ENCODE data around the gene MPHOSPH9. TPM values are rescaled to one million over a fixed set of nuclear protein-coding genes. Genes with fewer than 3 reads are reported as not detected.
"Not testable (repeated sequence)": the region's sequence is repeated elsewhere in the genome, so short reads cannot be mapped to it uniquely, and the experiment has no call there.

Gene MPHOSPH9
- total RNA-seq, 1 donor from 2014 or later = 22.2 TPM

GRCh38 chr12:123233505-123234308 is 766 bp upstream of the MPHOSPH9 start:
- peak; percentile 25 for ATAC-seq

GRCh38 chr12:123232472-123232806 is 502 bp downstream of the MPHOSPH9 start:
- ATAC-seq = peak; percentile 5
- no peak for DNase-seq (ENCODE audit: low spot score)

More at GRCh38 chr12:123233505-123234308, 766 bp upstream of the MPHOSPH9 start:
- no peak for DNase-seq (ENCODE audit: low spot score)

GRCh38 chr12:123231931-123232330 is 1.0 kb downstream of the MPHOSPH9 start:
- ATAC-seq (peak; percentile 34), DNase-seq (ENCODE audit: low spot score) (peak; percentile 74)

GRCh38 chr12:123229051-123229450 is 3.9 kb downstream of the MPHOSPH9 start:
- ATAC-seq (no peak), DNase-seq (ENCODE audit: low spot score) (no peak)

- DNase-seq (ENCODE audit: low spot score) (no peak), ATAC-seq (no peak)
Measured at GRCh38 chr12:123227581-123228258, 5.2 kb downstream of the MPHOSPH9 start.

GRCh38 chr12:123225443-123225842 is 7.5 kb downstream of the MPHOSPH9 start:
- DNase-seq (ENCODE audit: low spot score) (no peak), ATAC-seq (no peak)

- no peak for ATAC-seq
- DNase-seq (ENCODE audit: low spot score) = no peak
Measured at GRCh38 chr12:123223241-123223668, 9.7 kb downstream of the MPHOSPH9 start.

- not testable (repeated sequence) for DNase-seq (ENCODE audit: low spot score); ATAC-seq
Measured at GRCh38 chr12:123207815-123208214, 25.1 kb downstream of the MPHOSPH9 start.

GRCh38 chr12:123206794-123207193 is 26.1 kb downstream of the MPHOSPH9 start:
- not testable (repeated sequence) for ATAC-seq; DNase-seq (ENCODE audit: low spot score)

- ATAC-seq (no peak), DNase-seq (ENCODE audit: low spot score) (no peak)
Measured at GRCh38 chr12:123200414-123200813, 32.5 kb downstream of the MPHOSPH9 start.

- no peak for ATAC-seq
Measured at GRCh38 chr12:123199936-123200335, 33.0 kb downstream of the MPHOSPH9 start.

GRCh38 chr12:123187637-123188036 is 45.3 kb downstream of the MPHOSPH9 start:
- DNase-seq (ENCODE audit: low spot score) (peak; percentile 50), ATAC-seq (peak; percentile 56)

More at GRCh38 chr12:123199936-123200335, 33.0 kb downstream of the MPHOSPH9 start:
- DNase-seq (ENCODE audit: low spot score) = no peak

- ATAC-seq (no peak), DNase-seq (ENCODE audit: low spot score) (no peak)
Measured at GRCh38 chr12:123180171-123180570, 52.8 kb downstream of the MPHOSPH9 start.

- ATAC-seq = no peak
- no peak for DNase-seq (ENCODE audit: low spot score)
Measured at GRCh38 chr12:123171967-123172366, 61.0 kb downstream of the MPHOSPH9 start.

- peak; percentile 55 for ATAC-seq
- peak; percentile 43 for DNase-seq (ENCODE audit: low spot score)
Measured at GRCh38 chr12:123167329-123167728, 65.6 kb downstream of the MPHOSPH9 start.

- no peak for DNase-seq (ENCODE audit: low spot score)
- peak; percentile 55 for ATAC-seq
Measured at GRCh38 chr12:123165537-123165936, 67.4 kb downstream of the MPHOSPH9 start.

- DNase-seq (ENCODE audit: low spot score) = no peak
Measured at GRCh38 chr12:123164710-123165261, 68.2 kb downstream of the MPHOSPH9 start.

GRCh38 chr12:123164222-123164621 is 68.7 kb downstream of the MPHOSPH9 start:
- ATAC-seq = no peak
- DNase-seq (ENCODE audit: low spot score) = no peak

More at GRCh38 chr12:123164710-123165261, 68.2 kb downstream of the MPHOSPH9 start:
- ATAC-seq = peak; percentile 62

GRCh38 chr12:123163227-123163626 is 69.7 kb downstream of the MPHOSPH9 start:
- no peak for DNase-seq (ENCODE audit: low spot score)
- ATAC-seq = no peak

- peak; percentile 61 for ATAC-seq
- DNase-seq (ENCODE audit: low spot score) = peak; percentile 51
Measured at GRCh38 chr12:123160801-123161487, 72.0 kb downstream of the MPHOSPH9 start.

GRCh38 chr12:123153906-123154305 is 79.0 kb downstream of the MPHOSPH9 start:
- no peak for ATAC-seq
- DNase-seq (ENCODE audit: low spot score) = peak; percentile 22
